HepG2 (cell line): ENCODE results near the gene TSEN34. TPM values are rescaled to one million over a fixed set of nuclear protein-coding genes. Genes with fewer than 3 reads are reported as not detected.

Experiments used
- ATAC-seq: fragments of 200-7000 bp; cut with Tn5 transposase; 3 replicates; pipeline ENCODE4 v1.9.1; 2020; ENCODE audit warnings: mild to moderate bottlenecking, moderate library complexity
- BruUV-seq: library from RNA; stranded (reverse); fragments of 400-500 nt; replicated peaks from 2 replicates; lab custom pipeline; 2021; lab: Mats Ljungman, UMichigan
- CTCF ChIA-PET: fragments of 300-600 bp; formaldehyde crosslinking; extraction: SDS; loops from one replicate; lab custom pipeline; 2021; ENCODE audit warnings: low total read pairs, inconsistent platforms, low intra/inter-chr PET ratio; lab: Yijun Ruan, JAX
- POLR2A ChIA-PET: fragments of 350-600 bp; sonication (Branson Sonifier 250); formaldehyde crosslinking; loops from one replicate; lab custom pipeline; 2020; ENCODE audit warnings: antibody characterized with exemption, inconsistent platforms; lab: Yijun Ruan, JAX
- DNase-seq: peaks from one replicate; pipeline ENCODE4 v3.0.0-alpha.2; 2015; ENCODE audit warnings: low spot score
- FAIRE-seq: peaks from 3 replicates; lab custom pipeline; 2011; peaks lifted over from hg19 to GRCh38; lab: Jason Lieb, UNC
- H2AFZ ChIP-seq: one replicate; pipeline ENCODE4 v1.6.1; 2011; ENCODE audit warnings: low read length, inconsistent platforms
- H3K27ac ChIP-seq: fragments of 300-600 bp; 3 replicates; pipeline ENCODE4 v1.8.0; 2011; ENCODE audit warnings: mixed run types, mild to moderate bottlenecking, mixed read lengths, low read length, inconsistent platforms; ENCODE audit not compliant: insufficient read depth; ENCODE audit errors: extremely low read length
- H3K27me3 ChIP-seq, 2 experiments: fragments of 200-600 bp in 1 of 2; 2 replicates in 1 of 2; 3 replicates in 1 of 2; pipeline versions ENCODE4 v1.6.0 to v1.8.0; 2011; ENCODE audit warnings: low read length in 2 of 2, mild to moderate bottlenecking in 2 of 2, moderate library complexity in 2 of 2, inconsistent platforms in 1 of 2; ENCODE audit not compliant: insufficient read depth in 2 of 2, control insufficient read depth in 1 of 2
- H3K36me3 ChIP-seq, 2 experiments: fragments of 200-600 bp in 1 of 2; replicated peaks in 1 of 2; 2 replicates in 1 of 2; 3 replicates in 1 of 2; pipeline versions ENCODE4 v1.5.1 to v1.8.0; 2011; ENCODE audit warnings: low read length in 2 of 2, inconsistent platforms in 1 of 2; ENCODE audit not compliant: insufficient read depth in 2 of 2, control insufficient read depth in 1 of 2
- H3K4me1 ChIP-seq: 2 replicates; pipeline ENCODE4 v1.5.1; 2012; ENCODE audit warnings: low read length, inconsistent platforms; ENCODE audit not compliant: insufficient read depth
- H3K4me2 ChIP-seq: 2 replicates; pipeline ENCODE4 v1.6.0; 2011; ENCODE audit warnings: low read depth, low read length, inconsistent platforms
- H3K4me3 ChIP-seq, 3 experiments: fragments of 200-600 bp in 1 of 3; sonication (generic), shearing (Covaris generic) in 1 of 3; replicated peaks in 1 of 3; 2 replicates each; pipeline ENCODE4 v1.5.1; 2011 to 2016; ENCODE audit warnings: low read length in 3 of 3, inconsistent platforms in 2 of 3, low read depth in 2 of 3, mild to moderate bottlenecking in 2 of 3, control low read depth in 1 of 3, mixed read lengths in 1 of 3; ENCODE audit not compliant: insufficient read depth in 1 of 3
- H3K79me2 ChIP-seq: one replicate; pipeline ENCODE4 v1.6.1; 2011; ENCODE audit warnings: low read length, inconsistent platforms; ENCODE audit not compliant: insufficient read depth
- H3K9ac ChIP-seq: 2 replicates; pipeline ENCODE4 v1.6.0; 2011; ENCODE audit warnings: mild to moderate bottlenecking, low read depth, low read length, inconsistent platforms; ENCODE audit not compliant: insufficient read depth
- H3K9me3 ChIP-seq: 2 replicates; pipeline ENCODE4 v1.5.1; 2012; ENCODE audit warnings: mild to moderate bottlenecking, low read length
- H4K20me1 ChIP-seq: 2 replicates; pipeline ENCODE4 v1.6.0; 2011; ENCODE audit warnings: inconsistent platforms, mild to moderate bottlenecking, low read length, moderate library complexity; ENCODE audit not compliant: insufficient read depth
- BHLHE40 ChIP-seq: IDR thresholded peaks from 2 replicates; pipeline ENCODE4 v1.6.1; 2011; ENCODE audit warnings: low read length, improper control_type of control experiment
- CREM ChIP-seq, 2 experiments: sonication (generic) in 1 of 2; formaldehyde crosslinking in 1 of 2; IDR thresholded peaks; 2 replicates each; pipeline versions ENCODE4 v1.4.0 to v1.6.1; 2016 to 2020; ENCODE audit warnings: antibody characterized with exemption in 1 of 2, mild to moderate bottlenecking in 1 of 2, missing genetic modification reagents in 1 of 2
- DR1 ChIP-seq: sonication (generic); formaldehyde crosslinking; IDR thresholded peaks from 2 replicates; pipeline ENCODE4 v1.8.0; 2021; ENCODE audit warnings: mild to moderate bottlenecking, missing genetic modification reagents, inconsistent platforms
- MED13 ChIP-seq: sonication (generic); formaldehyde crosslinking; IDR thresholded peaks from 2 replicates; pipeline ENCODE4 v1.5.0; 2020; ENCODE audit warnings: missing genetic modification reagents
- NFYB ChIP-seq: sonication (generic); formaldehyde crosslinking; IDR thresholded peaks from 2 replicates; pipeline ENCODE4 v1.4.0; 2020; ENCODE audit warnings: missing genetic modification reagents
- PHF20 ChIP-seq: sonication (generic); formaldehyde crosslinking; IDR thresholded peaks from 2 replicates; pipeline ENCODE4 v1.5.0; 2020; ENCODE audit warnings: mild to moderate bottlenecking, missing genetic modification reagents
- POLR2G ChIP-seq: fragments of 200-400 bp; formaldehyde crosslinking; IDR thresholded peaks from 2 replicates; pipeline ENCODE4 v1.6.1; 2018; ENCODE audit warnings: mild to moderate bottlenecking, low read depth, low read length, moderate library complexity
- REXO4 ChIP-seq: sonication (generic); formaldehyde crosslinking; IDR thresholded peaks from 2 replicates; pipeline ENCODE4 v1.8.0; 2022; ENCODE audit warnings: missing genetic modification reagents, mild to moderate bottlenecking, borderline replicate concordance
- SIX1 ChIP-seq: sonication (generic); formaldehyde crosslinking; IDR thresholded peaks from 2 replicates; pipeline ENCODE4 v1.4.0; 2020; ENCODE audit warnings: missing genetic modification reagents, borderline replicate concordance
- TARDBP ChIP-seq: sonication (generic); formaldehyde crosslinking; IDR thresholded peaks from 2 replicates; pipeline ENCODE4 v1.8.0; 2022; ENCODE audit warnings: mild to moderate bottlenecking, missing genetic modification reagents
- ZBTB1 ChIP-seq: sonication (generic); formaldehyde crosslinking; IDR thresholded peaks from 2 replicates; pipeline ENCODE4 v1.4.0; 2020; ENCODE audit warnings: missing genetic modification reagents, borderline replicate concordance
- ZBTB10 ChIP-seq: sonication (generic); formaldehyde crosslinking; IDR thresholded peaks from 2 replicates; pipeline ENCODE4 v1.4.0; 2020; ENCODE audit warnings: missing genetic modification reagents, borderline replicate concordance
- ZBTB25 ChIP-seq: IDR thresholded peaks from 2 replicates; pipeline ENCODE4 v1.6.1; 2018; ENCODE audit warnings: missing genetic modification reagents
- ZNF224 ChIP-seq: sonication (generic); formaldehyde crosslinking; IDR thresholded peaks from 2 replicates; pipeline ENCODE4 v1.5.0; 2020; ENCODE audit warnings: mild to moderate bottlenecking, missing genetic modification reagents
- ZNF230 ChIP-seq: sonication (generic); formaldehyde crosslinking; IDR thresholded peaks from 2 replicates; pipeline ENCODE4 v1.4.0; 2020; ENCODE audit warnings: mild to moderate bottlenecking, missing genetic modification reagents
- ZNF432 ChIP-seq: sonication (generic); formaldehyde crosslinking; IDR thresholded peaks from 2 replicates; pipeline ENCODE4 v1.5.0; 2020; ENCODE audit warnings: missing genetic modification reagents, mild to moderate bottlenecking, borderline replicate concordance
- ZNF674 ChIP-seq: sonication (generic); formaldehyde crosslinking; IDR thresholded peaks from 2 replicates; pipeline ENCODE4 v1.5.0; 2020; ENCODE audit warnings: low read depth, mild to moderate bottlenecking, missing genetic modification reagents
- ZNF790 ChIP-seq: sonication (generic); formaldehyde crosslinking; IDR thresholded peaks from 2 replicates; pipeline ENCODE4 v1.8.0; 2022; ENCODE audit warnings: missing genetic modification reagents, mild to moderate bottlenecking, borderline replicate concordance
- WGBS: methylation state at CpG from one replicate; pipeline ENCODE4 v1.1.6; 2017; ENCODE audit warnings: low lambda C conversion rate; 5-methylcytosine and 5-hydroxymethylcytosine counted together
- in situ Hi-C: cut with HindIII; loops from 2 replicates; pipeline ENCODE4 v1.10.0; 2017; ENCODE audit warnings: low pct_unique_long_range_greater_than_20kb; ENCODE audit not compliant: extremely low pct_ligation_motif_present
- intact Hi-C: fragments of 100-400 bp; cut with micrococcal nuclease; formaldehyde crosslinking; loops from one replicate; pipeline ENCODE4 v1.10.0; 2022; ENCODE audit not compliant: unreplicated experiment
- polyA plus RNA-seq, 8 experiments: library from polyadenylated mRNA; depleted of rRNA in 3 of 8; stranded (reverse) in 7 of 8; unstranded in 1 of 8; fragments of >200 nt; fragmentation: Illumina TruSeq in 4 of 8; extraction: Trizol in 4 of 8; gene quantifications; 2 replicates each; pipeline versions ENCODE4 v1.2.1 to v1.2.3, GENCODE V29; 2011 to 2016; ENCODE audit warnings: low read depth in 4 of 8, missing spikeins in 1 of 8, mixed read lengths in 1 of 8; ENCODE audit not compliant: insufficient read depth in 1 of 8
- total RNA-seq, 5 experiments: library from RNA; depleted of rRNA; stranded (reverse); fragments of >200 nt; fragmentation: Illumina TruSeq; extraction: Trizol; gene quantifications; 2 replicates each; pipeline ENCODE4 v1.2.3, GENCODE V29; 2016; ENCODE audit warnings: low read depth in 1 of 5

TSEN34 gene
- total and polyA plus RNA-seq, 2 of the 13 experiments (the other 11 are each of a cell fraction or from before 2014, with no cell fraction given), result 55.1 to 65.4 TPM

- peak; percentile 48; the same call in 1 of the 2 replicates for TF ChIP-seq BHLHE40
- no peak for TF ChIP-seq ZNF674
- TF ChIP-seq CREM (IDR thresholded peaks at IDR 0.05), result peak; percentile 88
- TF ChIP-seq CREM (CRISPR knock-in tag; IDR thresholded peaks at IDR 0.05), result no peak
- TF ChIP-seq TARDBP (CRISPR knock-in tag), result peak; percentile 3; the same call in 1 of the 2 replicates
- peak; percentile 87 for TF ChIP-seq PHF20 (CRISPR knock-in tag)
- TF ChIP-seq SIX1, result 0 out of 2 replicates have a peak, but pooled peaks have one; percentile 13
- TF ChIP-seq ZBTB1, result no peak
These were observed 31.5 kb upstream of the TSEN34 start, which contains the start of gene LENG1 (continued) for GRCh38 chr19:54159352-54160181.

- Histone ChIP-seq H3K27me3 (no peaks in the 10 kb centered on the region; a peak in 1 of 5 replicates), H3K79me2 (peaks cover 13% of the 10 kb centered on the region), H3K27ac (peak overlapping the region; percentile 81), H3K4me3 (peak overlapping the region; percentile 70 to 93 (median 75)), H2AFZ (peak overlapping the region; percentile 85), H4K20me1 (no peaks in the 10 kb centered on the region), H3K9me3 (no peaks in the 10 kb centered on the region), H3K4me1 (peaks cover 13% of the 10 kb centered on the region), H3K36me3 (peaks cover 9 to 26% of the 10 kb centered on the region in 2 experiments), H3K9ac (peak overlapping the region; percentile 88), H3K4me2 (peak overlapping the region; percentile 93)
- ChIA-PET CTCF (no interaction called here), POLR2A (interaction anchor here (1.0 to 3.2 kb wide), 8 partner anchors 10 to 50 kb away, joined by 3 to 48 read pairs (median 8); partner anchors contain the start of genes CNOT3, MBOAT7, RPS9 and TSEN34)
- no peak for FAIRE-seq
- 2% methylated on average over 11 of the region's 28 CpGs for WGBS
- TSS peak; percentile 80 for BruUV-seq
- ATAC-seq, result peak; percentile 14; the same call in 2 of the 3 replicates
- intact Hi-C loops (loop anchor here (1.0 kb wide), 1 partner anchor 26 kb away; no protein-coding TSS in a partner anchor), in situ Hi-C loops (no loop called here)
- DNase-seq, result no peak
- TF ChIP-seq ZNF432 (CRISPR knock-in tag) (no peak), ZBTB25 (CRISPR knock-in tag) (no peak), ZBTB10 (CRISPR knock-in tag) (no peak), DR1 (CRISPR knock-in tag) (0 out of 2 replicates have a peak, but pooled peaks have one; percentile 10), ZNF230 (CRISPR knock-in tag) (0 out of 2 replicates have a peak, but pooled peaks have one; percentile 4), TARDBP (CRISPR knock-in tag) (peak; percentile 1; the same call in 1 of the 2 replicates), MED13 (CRISPR knock-in tag) (no peak), ZNF224 (CRISPR knock-in tag) (0 out of 2 replicates have a peak, but pooled peaks have one; percentile 8), POLR2G (no peak), REXO4 (CRISPR knock-in tag) (no peak), NFYB (CRISPR knock-in tag) (no peak), ZNF790 (CRISPR knock-in tag) (no peak)
These were observed 30.8 kb upstream of the TSEN34 start for GRCh38 chr19:54160182-54160811.
